ENCODE measurements around the gene LATS2. TPM values are rescaled to one million over a fixed set of nuclear protein-coding genes. Genes with fewer than 3 reads are reported as not detected.

LATS2 gene
- total RNA-seq, 4 donors from 2014 or later, result 3.7 to 9.9 (median 6.5) TPM

- Histone ChIP-seq H3K27me3 (no peaks in the 10 kb centered on the region), H3K4me1 (peaks cover 0 to 14% (median 0%) of the 10 kb centered on the region in 4 donors), H3K36me3 (no peaks in the 10 kb centered on the region), H3K27ac (no peak overlapping the region), H3K9me3 (no peaks in the 10 kb centered on the region), H3K4me3 (no peak overlapping the region)
- TF ChIP-seq POLR2A (IDR thresholded peaks at IDR 0.05), result no peak
- no peak for TF ChIP-seq CTCF (IDR thresholded peaks at IDR 0.05)
- peak in 1 of 3 donors; percentile 38 for DNase-seq
Observed at GRCh38 chr13:21009036-21009435, 52.4 kb downstream of the LATS2 start.

GRCh38 chr13:21008026-21008425 is 53.4 kb downstream of the LATS2 start:
- no peaks in the 10 kb centered on the region for H3K36me3 ChIP-seq
- peak in 1 of 3 donors; percentile 43 for DNase-seq
- H3K4me1 ChIP-seq, result peaks cover 0 to 12% (median 0%) of the 10 kb centered on the region in 4 donors
- no peak overlapping the region for H3K27ac ChIP-seq
- no peak overlapping the region for H3K4me3 ChIP-seq
- TF ChIP-seq POLR2A (IDR thresholded peaks at IDR 0.05) (no peak), CTCF (IDR thresholded peaks at IDR 0.05) (no peak)
- H3K9me3 ChIP-seq, result no peaks in the 10 kb centered on the region
- H3K27me3 ChIP-seq, result no peaks in the 10 kb centered on the region

GRCh38 chr13:21006141-21007005 is 55.0 kb downstream of the LATS2 start:
- DNase-seq, result peak in 1 of 3 donors; percentile 36
- Histone ChIP-seq H3K27me3 (no peaks in the 10 kb centered on the region), H3K4me1 (peaks cover 0 to 8% (median 0%) of the 10 kb centered on the region in 4 donors), H3K9me3 (no peaks in the 10 kb centered on the region), H3K36me3 (no peaks in the 10 kb centered on the region), H3K4me3 (no peak overlapping the region), H3K27ac (no peak overlapping the region)
- TF ChIP-seq CTCF (IDR thresholded peaks at IDR 0.05) (no peak), POLR2A (IDR thresholded peaks at IDR 0.05) (no peak)

- Histone ChIP-seq H3K27ac (no peak overlapping the region), H3K4me1 (no peaks in the 10 kb centered on the region), H3K9me3 (no peaks in the 10 kb centered on the region), H3K36me3 (no peaks in the 10 kb centered on the region), H3K4me3 (no peak overlapping the region), H3K27me3 (no peaks in the 10 kb centered on the region)
- TF ChIP-seq POLR2A (IDR thresholded peaks at IDR 0.05), result no peak
- DNase-seq, result peak in 1 of 3 donors; percentile 30
Observed at GRCh38 chr13:21005193-21005592, 56.2 kb downstream of the LATS2 start.

- H3K9me3 ChIP-seq, result no peaks in the 10 kb centered on the region
Observed at GRCh38 chr13:21001471-21001870, 59.9 kb downstream of the LATS2 start.

More at GRCh38 chr13:21001471-21001870, 59.9 kb downstream of the LATS2 start:
- Histone ChIP-seq H3K36me3 (no peaks in the 10 kb centered on the region), H3K27me3 (no peaks in the 10 kb centered on the region), H3K27ac (no peak overlapping the region), H3K4me1 (no peaks in the 10 kb centered on the region), H3K4me3 (no peak overlapping the region)
- TF ChIP-seq CTCF (IDR thresholded peaks at IDR 0.05) (no peak), POLR2A (IDR thresholded peaks at IDR 0.05) (no peak)
- DNase-seq, result no peak

Data from Peyer's patch (tissue), 4 donors.